Neural cell (in vitro differentiated cells): ENCODE measurements around the gene SEMA3F. TPM values are rescaled to one million over a fixed set of nuclear protein-coding genes. Genes with fewer than 3 reads are reported as not detected.

Experiments
- H2AFZ ChIP-seq: fragments of 200-600, 300-800 bp; sonication (generic), shearing (Covaris generic); 2 replicates; pipeline ENCODE4 v1.6.0; 2014; ENCODE audit warnings: low read depth, mild to moderate bottlenecking, antibody characterized with exemption, low read length, moderate library complexity
- H3F3A ChIP-seq: fragments of 200-600 bp; shearing (Covaris generic); 2 replicates; pipeline ENCODE4 v1.6.1; 2016; ENCODE audit warnings: mild to moderate bottlenecking, moderate library complexity, mixed read lengths, antibody characterized with exemption, low read length; ENCODE audit not compliant: insufficient read depth, poor library complexity, severe bottlenecking
- H3K27ac ChIP-seq: fragments of 200-600, 300-800 bp; sonication (generic), shearing (Covaris generic); 2 replicates; pipeline ENCODE4 v1.5.1; 2014; ENCODE audit warnings: mild to moderate bottlenecking, low read length, moderate library complexity
- H3K27me3 ChIP-seq: fragments of 300-800, 200-600 bp; sonication (generic), shearing (Covaris generic); 2 replicates; pipeline ENCODE4 v1.6.0; 2014; ENCODE audit warnings: mild to moderate bottlenecking, low read depth, low read length, moderate library complexity; ENCODE audit not compliant: insufficient read depth
- H3K36me3 ChIP-seq: fragments of 300-800, 200-600 bp; sonication (generic), shearing (Covaris generic); 2 replicates; pipeline ENCODE4 v1.5.1; 2014; ENCODE audit warnings: mild to moderate bottlenecking, antibody characterized with exemption, low read length, moderate library complexity; ENCODE audit not compliant: insufficient read depth
- H3K4me2 ChIP-seq: fragments of 300-800, 200-600 bp; sonication (generic), shearing (Covaris generic); 2 replicates; pipeline ENCODE4 v1.6.0; 2014; ENCODE audit warnings: mild to moderate bottlenecking, low read length
- H3K4me3 ChIP-seq: fragments of 300-800, 200-600 bp; sonication (generic), shearing (Covaris generic); 2 replicates; pipeline ENCODE4 v1.5.1; 2014; ENCODE audit warnings: mild to moderate bottlenecking, low read length, moderate library complexity
- H3K79me2 ChIP-seq: fragments of 200-600 bp; shearing (Covaris generic); replicated peaks from 2 replicates; pipeline ENCODE4 v1.6.0; 2014; ENCODE audit warnings: mild to moderate bottlenecking, low read length, moderate library complexity; ENCODE audit not compliant: insufficient read depth
- H3K9ac ChIP-seq: fragments of 300-800, 200-600 bp; sonication (generic), shearing (Covaris generic); 2 replicates; pipeline ENCODE4 v1.6.1; 2016; ENCODE audit warnings: mild to moderate bottlenecking, low read length, mixed read lengths
- H3K9me2 ChIP-seq: fragments of 200-600 bp; shearing (Covaris generic); 2 replicates; pipeline ENCODE4 v1.6.1; 2016; ENCODE audit warnings: mild to moderate bottlenecking, low read length, mixed read lengths; ENCODE audit not compliant: insufficient read depth
- H3K9me3 ChIP-seq: fragments of 200-600, 300-800 bp; sonication (generic), shearing (Covaris generic); 2 replicates; pipeline ENCODE4 v1.6.1; 2016; ENCODE audit warnings: mild to moderate bottlenecking, mixed run types, low read length, moderate library complexity, mixed read lengths
- H4K20me1 ChIP-seq: fragments of 200-600 bp; shearing (Covaris generic); 2 replicates; pipeline ENCODE4 v1.6.1; 2016; ENCODE audit warnings: mild to moderate bottlenecking, mixed run types; ENCODE audit not compliant: insufficient read depth
- CTCF ChIP-seq: fragments of 450-650 bp; IDR thresholded peaks from 2 replicates; pipeline ENCODE4 v1.5.1; 2014; ENCODE audit warnings: antibody characterized with exemption, mild to moderate bottlenecking, moderate library complexity; ENCODE audit not compliant: poor library complexity, severe bottlenecking
- EP300 ChIP-seq: fragments of 450-650 bp; conservative IDR thresholded peaks from 2 replicates; pipeline ENCODE4 v1.6.1; 2014; ENCODE audit warnings: antibody characterized with exemption, mild to moderate bottlenecking, moderate library complexity; ENCODE audit not compliant: poor library complexity, severe bottlenecking
- EZH2 ChIP-seq: fragments of 200-600, 300-800 bp; shearing (Covaris generic), sonication (generic); IDR thresholded peaks from 2 replicates; pipeline ENCODE4 v1.6.1; 2014; ENCODE audit warnings: antibody characterized with exemption, low read length, borderline replicate concordance, mild to moderate bottlenecking; ENCODE audit not compliant: insufficient read depth, poor library complexity, severe bottlenecking
- MXI1 ChIP-seq: fragments of 450-650 bp; conservative IDR thresholded peaks from 2 replicates; pipeline ENCODE4 v1.6.1; 2014; ENCODE audit warnings: antibody characterized with exemption, mild to moderate bottlenecking; ENCODE audit not compliant: poor library complexity, severe bottlenecking
- POLR2AphosphoS5 ChIP-seq: IDR thresholded peaks from 2 replicates; pipeline ENCODE4 v1.6.1; 2012
- RAD21 ChIP-seq: fragments of 450-650 bp; conservative IDR thresholded peaks from 2 replicates; pipeline ENCODE4 v1.6.1; 2014; ENCODE audit warnings: antibody characterized with exemption, mild to moderate bottlenecking, moderate library complexity
- REST ChIP-seq: IDR thresholded peaks from 2 replicates; pipeline ENCODE4 v1.6.1; 2012; ENCODE audit warnings: borderline replicate concordance
- SMC3 ChIP-seq: fragments of 450-650 bp; conservative IDR thresholded peaks from 2 replicates; pipeline ENCODE4 v1.6.1; 2014; ENCODE audit warnings: antibody characterized with exemption, mild to moderate bottlenecking, moderate library complexity; ENCODE audit not compliant: poor library complexity
- TAF1 ChIP-seq: IDR thresholded peaks from 2 replicates; pipeline ENCODE4 v1.6.1; 2012; ENCODE audit warnings: low read depth
- polyA plus RNA-seq: library from polyadenylated mRNA; depleted of rRNA; stranded (reverse); fragments of >200 nt; gene quantifications from 2 replicates; pipeline ENCODE4 v1.2.3, GENCODE V29; 2014

SEMA3F gene
- polyA plus RNA-seq, 1 donor from 2014 or later: 17.0 TPM

GRCh38 chr3:50170689-50171088, 15.6 kb downstream of the SEMA3F start:
- Histone ChIP-seq H3K79me2 (no peaks in the 10 kb centered on the region), H3K9me2 (no peaks in the 10 kb centered on the region), H3K27ac (no peak overlapping the region), H4K20me1 (no peaks in the 10 kb centered on the region), H3F3A (no peaks in the 10 kb centered on the region), H3K36me3 (no peaks in the 10 kb centered on the region), H3K4me2 (no peak overlapping the region), H3K4me3 (no peak overlapping the region), H3K9ac (no peak overlapping the region), H2AFZ (no peak overlapping the region), H3K27me3 (no peaks in the 10 kb centered on the region), H3K9me3 (no peaks in the 10 kb centered on the region)
- TF ChIP-seq EZH2 (no peak), REST (no peak), RAD21 (no peak), TAF1 (no peak)

DNA sequence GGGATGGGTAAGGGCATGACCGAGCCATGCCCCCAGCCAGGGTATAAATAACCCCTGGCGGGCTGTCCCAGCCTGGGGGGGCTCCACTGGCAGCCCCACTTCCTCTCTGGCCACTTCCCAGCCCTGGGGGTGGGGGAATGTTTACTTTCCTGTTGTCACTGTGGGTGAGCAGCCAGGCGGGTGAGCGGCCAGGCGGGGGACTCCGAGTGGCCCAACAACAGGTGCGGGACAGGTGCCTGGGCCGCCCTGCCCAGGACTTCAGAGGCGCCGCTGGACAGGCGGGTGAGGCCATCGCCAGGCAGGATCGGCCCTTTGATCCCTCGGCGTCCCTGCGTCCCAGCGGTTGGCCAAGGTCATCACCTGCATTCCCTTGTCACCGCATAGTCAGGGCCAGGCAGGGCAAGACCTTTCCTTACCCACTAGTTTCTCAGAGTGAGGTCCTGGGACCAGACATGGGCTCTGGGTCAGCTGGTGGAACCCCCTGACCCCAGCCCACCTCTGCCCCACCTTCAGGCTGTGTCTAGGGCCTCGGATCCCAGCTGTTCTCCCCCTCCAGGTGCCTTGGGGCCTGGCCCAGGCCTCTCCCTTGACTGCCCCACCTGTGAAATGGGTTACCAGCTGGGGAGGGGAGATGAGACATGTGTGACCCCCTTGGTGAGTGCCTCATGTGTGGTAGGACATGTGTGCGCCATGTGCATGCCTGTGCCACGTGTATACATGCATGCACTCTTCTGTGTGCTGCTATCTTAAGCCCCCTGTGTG, 16.6 kb downstream of the SEMA3F start:
- Histone ChIP-seq H3K4me2 (no peak overlapping the region), H4K20me1 (no peaks in the 10 kb centered on the region), H3K9me2 (no peaks in the 10 kb centered on the region), H3K79me2 (no peaks in the 10 kb centered on the region), H3F3A (no peaks in the 10 kb centered on the region), H3K27me3 (no peaks in the 10 kb centered on the region), H3K36me3 (no peaks in the 10 kb centered on the region), H3K4me3 (no peak overlapping the region), H3K27ac (no peak overlapping the region), H2AFZ (no peak overlapping the region), H3K9me3 (no peaks in the 10 kb centered on the region), H3K9ac (no peak overlapping the region)
- no peak for TF ChIP-seq EP300
- no peak for TF ChIP-seq CTCF
- no peak for TF ChIP-seq RAD21
- TF ChIP-seq SMC3: no peak
- no peak for TF ChIP-seq POLR2AphosphoS5
- TF ChIP-seq MXI1: no peak
- TF ChIP-seq TAF1: no peak
- no peak for TF ChIP-seq REST
- TF ChIP-seq EZH2: no peak
